ENCODE results near the gene KLF13.

DNA sequence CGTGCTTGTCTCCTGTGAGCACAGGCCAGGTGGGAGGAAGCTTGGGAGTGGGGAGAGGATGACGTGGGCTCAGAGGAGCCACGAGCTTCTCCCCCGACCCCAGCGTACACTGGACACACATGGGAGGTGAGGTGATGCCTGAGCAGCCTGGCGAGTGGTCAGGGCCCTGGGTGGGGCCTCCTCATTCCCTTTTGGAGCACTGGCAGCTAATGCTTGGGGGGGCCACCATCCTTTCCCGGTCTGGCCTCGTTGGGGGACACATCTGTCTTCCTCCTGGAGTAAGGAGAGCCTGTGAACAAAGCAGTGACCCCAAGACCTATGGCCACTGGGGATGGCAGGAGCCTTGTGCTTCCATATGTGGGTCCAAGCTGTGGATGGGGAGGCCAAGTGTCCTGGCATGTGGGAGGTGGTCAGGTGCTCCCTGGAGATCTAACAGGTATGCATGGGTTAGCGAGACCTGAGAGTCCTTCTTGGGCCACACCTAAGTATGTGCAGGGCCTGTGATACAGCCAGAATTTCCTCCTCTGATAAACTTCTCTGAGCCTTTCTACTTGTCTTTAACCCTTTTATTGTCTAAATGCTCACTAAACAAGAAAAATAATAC, 9.5 kb downstream of the KLF13 start:
- TF ChIP-seq, protein P1, sequence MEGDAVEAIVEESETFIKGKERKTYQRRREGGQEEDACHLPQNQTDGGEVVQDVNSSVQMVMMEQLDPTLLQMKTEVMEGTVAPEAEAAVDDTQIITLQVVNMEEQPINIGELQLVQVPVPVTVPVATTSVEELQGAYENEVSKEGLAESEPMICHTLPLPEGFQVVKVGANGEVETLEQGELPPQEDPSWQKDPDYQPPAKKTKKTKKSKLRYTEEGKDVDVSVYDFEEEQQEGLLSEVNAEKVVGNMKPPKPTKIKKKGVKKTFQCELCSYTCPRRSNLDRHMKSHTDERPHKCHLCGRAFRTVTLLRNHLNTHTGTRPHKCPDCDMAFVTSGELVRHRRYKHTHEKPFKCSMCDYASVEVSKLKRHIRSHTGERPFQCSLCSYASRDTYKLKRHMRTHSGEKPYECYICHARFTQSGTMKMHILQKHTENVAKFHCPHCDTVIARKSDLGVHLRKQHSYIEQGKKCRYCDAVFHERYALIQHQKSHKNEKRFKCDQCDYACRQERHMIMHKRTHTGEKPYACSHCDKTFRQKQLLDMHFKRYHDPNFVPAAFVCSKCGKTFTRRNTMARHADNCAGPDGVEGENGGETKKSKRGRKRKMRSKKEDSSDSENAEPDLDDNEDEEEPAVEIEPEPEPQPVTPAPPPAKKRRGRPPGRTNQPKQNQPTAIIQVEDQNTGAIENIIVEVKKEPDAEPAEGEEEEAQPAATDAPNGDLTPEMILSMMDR (IDR thresholded peaks at IDR 0.05) = no peak
- no peak for TF ChIP-seq EZH2 (IDR thresholded peaks at IDR 0.05; ENCODE audit: borderline replicate concordance, insufficient read depth, low read depth, low read length, poor library complexity, severe bottlenecking)

Measured in B cell (primary cell).